Islet of Langerhans (tissue), 1 donor: Measurements from ENCODE around the gene STT3A.

Experiments
- FAIRE-seq: peaks from one replicate; lab custom pipeline; 2011; peaks lifted over from hg19 to GRCh38; lab: Jason Lieb, UNC

STT3A gene

DNA sequence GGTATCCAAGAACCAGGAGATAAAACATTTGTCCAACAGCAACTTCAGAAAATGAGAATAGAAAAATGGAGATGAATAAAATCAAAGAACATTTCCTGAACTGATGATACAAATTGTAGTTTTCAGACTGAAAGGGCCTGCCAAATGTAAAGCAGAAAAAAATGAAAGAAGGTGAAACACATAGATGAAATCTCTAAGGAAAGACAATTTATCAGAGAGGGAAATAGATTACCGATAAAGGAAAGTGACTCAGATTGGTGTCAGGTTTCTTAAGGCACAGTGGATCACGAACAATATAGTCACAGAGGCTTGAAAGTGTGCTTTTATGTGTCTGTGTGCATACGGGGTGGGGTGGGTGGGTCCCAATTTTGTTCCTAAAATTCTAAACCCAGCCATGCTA, 4.1 kb upstream of the STT3A start:
- FAIRE-seq = no peak

DNA sequence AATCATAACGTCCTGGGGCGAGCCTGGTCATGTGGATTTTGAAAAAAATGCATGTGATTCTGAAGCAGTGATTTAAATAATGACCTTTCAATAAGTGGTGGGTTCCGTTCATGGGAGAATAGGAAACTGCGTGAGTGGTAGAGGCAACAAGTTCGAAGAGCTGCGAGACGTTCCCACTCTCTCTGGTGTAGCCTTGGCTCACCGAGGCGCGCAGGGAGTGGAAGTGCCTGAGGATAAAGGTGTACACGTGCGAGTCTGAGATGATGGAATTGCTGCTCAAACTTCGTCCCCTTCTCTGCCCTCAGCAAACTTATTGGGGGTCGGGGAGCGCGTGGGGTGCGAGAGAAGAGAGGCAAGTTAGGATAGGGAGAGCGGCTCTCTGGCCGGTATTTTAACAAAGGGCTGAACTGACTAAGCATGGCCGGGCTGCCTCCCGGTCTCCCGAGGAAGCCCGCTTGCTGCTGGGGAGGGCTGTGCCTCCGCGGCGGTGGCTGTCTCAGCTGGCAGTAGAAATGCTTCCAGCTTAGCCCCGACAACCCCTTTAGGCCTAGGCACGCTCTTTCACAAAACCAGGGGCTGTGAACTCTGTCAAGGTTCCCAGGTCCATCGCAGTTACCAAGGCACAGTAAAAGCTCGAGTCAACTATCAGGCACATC, 875 bp upstream of the STT3A start:
- FAIRE-seq = no peak

DNA sequence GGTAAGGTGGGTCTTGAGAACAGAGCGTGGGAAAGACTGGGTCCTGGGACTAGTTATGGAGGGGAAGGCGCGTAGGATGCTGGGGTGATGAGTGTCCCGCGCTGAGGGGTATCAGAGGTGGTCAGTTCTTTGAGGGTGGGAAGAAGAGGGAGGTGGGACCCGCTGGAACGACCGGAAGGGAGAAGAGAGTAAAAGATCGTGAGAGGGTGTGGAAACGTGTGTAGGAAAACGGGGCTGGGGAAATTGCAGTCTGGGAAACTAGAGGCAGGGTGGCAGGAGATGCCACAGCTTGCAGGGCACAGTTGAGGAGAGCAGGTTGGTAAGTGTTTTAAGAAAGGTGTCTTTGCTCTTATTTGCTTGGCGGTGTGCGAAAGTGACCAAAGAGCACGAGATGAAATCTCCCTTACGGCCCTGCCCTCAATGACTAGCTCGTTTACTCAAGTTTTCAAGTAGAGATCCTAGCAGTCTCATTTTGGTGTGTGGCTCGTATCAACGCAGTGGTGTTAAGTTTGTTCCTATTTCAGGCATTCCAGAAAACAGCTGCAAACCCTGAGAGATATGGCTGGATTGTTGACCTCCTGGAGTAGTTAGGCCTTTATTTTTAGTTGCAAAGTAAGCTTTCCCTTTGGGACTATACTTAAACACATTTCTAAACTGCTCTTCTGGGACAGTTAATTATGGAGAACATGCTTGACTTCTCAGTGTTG, 615 bp downstream of the STT3A start:
- FAIRE-seq = no peak

DNA sequence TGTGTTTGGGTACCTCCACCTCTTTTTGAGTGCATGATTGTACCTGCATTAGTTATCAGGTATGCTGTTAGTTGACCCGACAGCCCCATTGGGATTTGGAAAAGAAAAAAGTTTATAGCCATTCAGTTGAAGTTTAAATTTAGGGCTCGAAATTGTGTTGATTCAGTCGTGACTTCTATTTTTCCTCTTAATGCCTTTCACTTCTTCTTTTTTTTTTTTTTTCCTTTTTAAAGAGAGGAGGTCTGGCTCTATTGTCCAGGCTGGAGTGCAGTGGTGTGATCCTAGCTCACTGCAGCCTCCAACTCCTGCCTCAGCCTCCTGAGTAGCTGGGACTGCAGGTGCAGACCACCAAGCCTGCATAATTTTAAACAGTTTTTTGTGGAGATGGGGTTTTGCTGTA, 2.3 kb downstream of the STT3A start:
- no peak for FAIRE-seq

DNA sequence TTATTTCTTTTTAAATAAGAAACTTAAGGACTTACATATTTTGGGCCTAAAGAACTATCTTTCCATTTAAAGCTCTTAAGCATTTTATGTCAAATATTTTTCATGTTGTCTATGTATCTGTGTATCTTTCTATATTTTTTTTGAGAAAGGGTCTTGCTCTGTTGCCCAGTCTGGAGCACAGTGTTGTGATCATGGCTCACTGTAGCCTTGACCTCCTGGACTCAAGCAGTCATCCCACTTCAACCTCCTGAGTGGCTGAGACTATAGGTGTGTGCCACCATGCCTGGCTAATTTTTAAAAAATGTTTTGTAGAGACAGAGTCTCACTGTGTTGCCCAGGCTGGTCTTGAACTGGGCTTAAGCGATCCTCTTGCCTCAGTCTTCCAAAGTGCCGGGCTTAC, 8.0 kb downstream of the STT3A start:
- no peak for FAIRE-seq

DNA sequence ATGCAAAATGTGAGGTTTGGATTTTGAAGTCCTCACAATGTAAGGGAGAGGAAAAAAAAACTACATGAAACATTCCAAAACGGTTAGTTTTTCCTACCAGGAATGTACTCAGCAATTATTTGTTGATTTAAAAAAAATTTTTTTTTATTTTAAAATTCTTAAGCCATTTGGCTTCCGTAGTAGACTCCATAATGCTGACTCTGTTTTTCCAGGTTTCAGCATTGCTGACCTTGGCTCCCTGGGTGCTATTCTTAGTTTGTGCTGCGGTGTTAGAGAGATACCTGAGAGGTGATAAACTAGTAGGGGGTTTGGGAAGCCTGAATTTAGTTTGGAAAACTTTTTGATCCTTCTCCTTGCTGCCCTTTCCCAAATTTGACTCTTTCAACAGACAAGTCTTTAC, 10.6 kb downstream of the STT3A start:
- no peak for FAIRE-seq

DNA sequence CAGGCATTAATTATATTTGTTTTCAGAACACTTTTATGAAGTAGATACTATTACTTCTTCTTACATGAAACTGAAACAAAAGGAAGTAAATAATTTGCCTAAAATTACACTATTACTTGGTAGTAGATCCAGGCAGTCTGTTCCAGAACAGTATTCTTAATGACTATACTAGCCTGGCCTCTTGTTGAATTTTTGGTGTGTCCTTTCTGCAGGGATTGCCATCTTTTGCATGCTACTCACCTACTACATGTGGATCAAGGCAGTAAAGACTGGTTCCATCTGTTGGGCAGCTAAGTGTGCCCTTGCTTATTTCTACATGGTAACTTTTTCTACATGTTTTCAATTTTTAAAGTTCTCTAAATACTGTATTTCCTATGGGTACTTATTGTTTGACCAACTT, 12.8 kb downstream of the STT3A start:
- FAIRE-seq = no peak

DNA sequence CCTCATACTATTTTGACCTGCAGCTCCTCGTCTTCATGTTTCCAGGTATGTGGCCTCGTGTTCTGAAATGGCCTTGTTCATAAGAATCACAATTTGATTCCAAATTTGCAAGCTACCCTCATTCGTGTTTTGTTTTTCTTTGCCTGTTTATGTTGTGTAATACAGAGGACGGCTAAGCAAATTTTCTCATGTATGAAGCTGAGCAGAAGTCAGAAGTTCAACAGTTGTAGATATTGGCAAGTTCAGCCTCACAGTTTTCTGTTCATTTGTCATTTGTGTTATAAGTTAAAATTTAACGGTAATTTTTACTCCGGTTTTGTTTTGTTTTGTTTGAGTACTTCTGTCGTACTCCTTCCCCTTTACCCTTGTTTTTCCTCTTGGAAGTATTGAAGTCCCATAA, 16.9 kb downstream of the STT3A start:
- FAIRE-seq = no peak

DNA sequence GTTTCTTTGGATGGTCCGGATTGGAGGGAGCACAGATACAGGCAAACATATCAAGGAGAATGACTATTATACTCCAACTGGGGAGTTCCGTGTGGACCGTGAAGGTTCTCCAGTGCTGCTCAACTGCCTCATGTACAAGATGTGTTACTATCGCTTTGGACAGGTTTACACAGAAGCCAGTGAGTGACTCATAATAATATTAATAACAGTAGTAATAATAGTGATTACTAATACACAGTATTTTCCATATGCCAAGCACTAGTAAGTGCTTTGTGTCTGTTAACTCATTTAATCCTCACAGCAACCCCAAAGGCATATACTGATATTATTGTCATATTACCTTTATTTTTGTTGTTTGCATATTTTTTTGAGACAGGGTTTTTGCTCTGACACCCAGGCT, 25.7 kb downstream of the STT3A start:
- no peak for FAIRE-seq

DNA sequence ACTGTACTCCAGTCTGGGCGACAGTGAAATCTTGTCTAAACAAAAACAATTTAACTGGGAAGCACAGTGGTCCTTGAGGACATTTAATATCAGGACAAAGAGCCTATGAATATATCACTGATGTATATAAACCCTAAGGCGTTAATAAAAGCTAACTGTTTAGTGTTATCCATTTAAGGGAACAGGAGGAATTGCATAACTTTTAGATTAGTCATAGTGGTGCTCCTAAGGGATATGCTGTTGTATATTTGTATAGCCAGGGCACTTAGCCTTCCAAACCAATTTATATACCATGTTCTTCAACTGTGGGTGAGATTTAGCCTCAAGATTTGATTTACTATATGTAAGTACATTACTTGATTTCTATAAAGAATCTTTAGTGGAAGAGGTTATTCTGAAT, 29.3 kb downstream of the STT3A start:
- no peak for FAIRE-seq

DNA sequence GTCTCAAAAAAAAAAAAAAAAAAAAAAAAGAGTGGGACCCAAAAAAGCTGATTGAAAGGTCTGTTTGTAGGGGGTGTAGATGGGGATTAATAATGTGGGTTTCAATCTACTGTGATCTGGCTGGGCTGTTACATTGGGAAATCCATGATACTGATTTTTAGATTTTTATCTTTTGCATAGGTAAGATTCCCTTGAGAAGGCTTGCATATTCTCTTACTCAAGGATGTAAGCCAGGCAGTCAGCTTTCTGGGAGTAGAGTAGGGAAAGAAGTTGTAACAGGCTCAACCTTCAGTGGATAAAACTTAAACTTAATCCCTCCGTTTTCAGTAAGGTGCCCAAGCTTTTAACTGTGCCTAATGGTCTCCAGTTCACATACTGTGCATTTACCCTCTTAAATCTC, 30.4 kb downstream of the STT3A start:
- FAIRE-seq = no peak

DNA sequence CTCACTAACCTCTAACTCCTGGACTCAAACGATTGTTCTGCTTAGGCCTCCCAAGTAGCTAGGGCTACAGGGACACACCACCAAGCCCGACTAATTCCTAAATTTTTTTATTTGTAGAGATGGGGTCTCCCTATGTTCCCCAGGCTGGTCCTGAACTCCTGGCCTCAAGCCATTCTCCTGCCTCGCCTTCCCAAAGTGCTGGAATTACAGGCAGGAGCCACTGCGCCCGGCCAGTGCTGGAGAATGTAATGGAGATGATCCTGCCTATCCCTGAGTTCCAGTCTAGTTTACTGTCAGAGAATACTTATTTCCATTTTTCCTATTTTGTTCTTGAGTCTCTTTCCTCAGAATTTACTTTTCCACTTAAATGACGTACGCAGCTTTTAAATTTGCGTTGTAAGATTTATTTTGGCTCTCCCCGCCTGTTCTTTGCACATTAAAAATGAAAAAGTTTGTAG, 32.1 kb downstream of the STT3A start, which contains the start of gene CHEK1:
TSS of gene CHEK1 (plus strand) at position 408 of the 458 bp plus-strand sequence. CDS start 1,606 bp downstream, outside the sequence.
- FAIRE-seq = no peak

DNA sequence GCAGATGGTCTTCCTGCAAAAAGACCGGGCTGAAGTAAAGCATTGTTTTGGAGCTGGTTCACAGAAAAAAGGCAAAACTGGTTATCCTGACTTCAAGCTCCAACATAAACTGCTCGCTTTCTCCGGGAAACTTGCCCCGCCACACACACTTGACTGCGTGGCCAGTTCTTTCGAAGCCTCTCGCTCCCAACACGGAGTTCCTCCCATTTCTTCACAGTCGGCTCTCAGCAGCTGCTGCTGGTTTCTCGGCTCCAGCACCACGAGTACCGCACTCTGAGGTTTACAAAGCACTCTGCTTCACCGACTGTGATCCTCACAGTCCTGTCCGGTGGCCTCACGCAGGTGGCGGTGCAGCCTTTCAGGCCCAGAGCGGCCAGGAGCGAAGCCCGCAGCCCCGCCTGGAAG, 32.6 kb downstream of the STT3A start:
- no peak for FAIRE-seq

DNA sequence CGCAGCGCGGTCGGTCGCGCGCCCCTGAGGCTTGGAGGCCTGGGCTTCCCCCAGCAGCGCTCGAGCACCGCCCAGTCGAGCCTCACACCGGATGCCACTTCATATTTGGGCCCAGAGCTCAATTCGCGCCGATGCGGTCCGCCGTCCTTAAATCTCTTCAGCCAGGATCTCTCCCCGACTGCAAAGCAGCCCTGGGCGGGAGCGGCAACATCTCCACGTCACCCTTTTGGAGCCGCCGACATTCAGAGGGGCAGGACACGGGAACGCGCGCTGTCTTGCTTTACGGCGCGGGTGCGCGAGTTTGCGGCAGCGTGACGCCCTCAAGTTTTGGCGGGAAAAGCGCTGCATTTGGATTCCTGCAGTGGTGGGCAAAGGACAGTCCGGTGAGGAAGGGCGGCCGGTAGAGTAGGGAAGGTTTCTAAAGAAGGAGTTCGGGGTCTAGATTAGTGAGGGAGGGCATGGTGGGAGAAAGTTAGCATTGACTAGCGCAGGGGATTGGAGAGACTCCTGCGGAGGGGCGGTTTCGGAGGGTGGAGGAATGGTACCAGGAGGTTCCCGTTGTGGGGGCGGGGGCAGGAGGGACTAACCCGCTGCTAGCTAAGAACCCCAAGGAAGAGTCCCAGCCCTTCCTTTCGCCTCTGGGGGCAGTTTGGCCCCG, 33.1 kb downstream of the STT3A start:
- FAIRE-seq = no peak

DNA sequence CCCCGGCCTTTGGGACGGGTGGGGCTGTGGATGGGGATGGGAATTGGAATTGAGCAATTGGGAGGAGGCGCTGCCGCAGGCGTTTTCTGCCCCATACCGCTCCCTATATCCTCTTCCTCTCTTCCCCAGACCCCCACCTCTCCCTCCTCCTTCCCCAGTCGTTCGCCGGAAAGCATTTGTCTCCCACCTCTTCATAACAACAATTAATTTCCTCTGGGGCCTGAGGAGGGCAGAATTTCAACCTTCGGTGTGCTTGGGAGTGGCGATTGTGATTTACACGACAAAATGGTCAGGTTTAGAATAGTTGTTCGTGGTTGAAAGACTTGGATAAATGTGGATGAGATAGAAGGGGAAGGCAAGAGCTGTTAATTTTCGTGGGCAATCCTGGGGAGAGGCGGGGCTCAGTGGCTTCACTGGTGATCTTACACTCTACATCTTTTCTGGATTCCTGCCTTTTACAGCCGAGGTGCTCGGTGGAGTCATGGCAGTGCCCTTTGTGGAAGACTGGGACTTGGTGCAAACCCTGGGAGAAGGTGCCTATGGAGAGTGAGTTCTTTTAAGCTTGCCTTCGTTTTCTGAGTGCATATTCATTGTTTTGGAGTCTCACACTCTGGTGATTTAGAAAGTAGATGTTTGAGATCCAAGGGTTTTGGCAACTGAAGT, 33.8 kb downstream of the STT3A start:
- no peak for FAIRE-seq

DNA sequence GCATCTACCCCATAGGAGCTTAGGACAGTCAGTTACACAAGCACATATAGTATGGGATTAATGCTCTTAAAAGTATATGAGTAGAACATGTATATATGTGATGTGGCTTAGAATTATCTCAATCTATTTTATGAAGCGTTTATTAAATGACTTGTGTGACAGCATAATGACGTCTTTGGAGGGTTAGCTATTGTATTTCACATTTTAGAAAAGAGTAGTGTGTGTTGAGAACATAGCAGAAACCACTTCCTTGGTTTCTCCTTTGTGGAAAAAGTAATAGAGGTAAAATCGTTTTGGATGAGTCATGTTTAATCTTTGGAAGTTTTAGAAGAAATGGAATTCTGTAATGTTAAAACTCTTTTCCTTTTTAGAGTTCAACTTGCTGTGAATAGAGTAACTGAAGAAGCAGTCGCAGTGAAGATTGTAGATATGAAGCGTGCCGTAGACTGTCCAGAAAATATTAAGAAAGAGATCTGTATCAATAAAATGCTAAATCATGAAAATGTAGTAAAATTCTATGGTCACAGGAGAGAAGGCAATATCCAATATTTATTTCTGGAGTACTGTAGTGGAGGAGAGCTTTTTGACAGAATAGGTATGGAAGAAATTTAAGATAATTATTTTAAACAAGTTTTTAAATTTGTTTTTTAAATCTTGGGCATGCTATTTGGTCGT, 34.7 kb downstream of the STT3A start:
- FAIRE-seq = no peak

DNA sequence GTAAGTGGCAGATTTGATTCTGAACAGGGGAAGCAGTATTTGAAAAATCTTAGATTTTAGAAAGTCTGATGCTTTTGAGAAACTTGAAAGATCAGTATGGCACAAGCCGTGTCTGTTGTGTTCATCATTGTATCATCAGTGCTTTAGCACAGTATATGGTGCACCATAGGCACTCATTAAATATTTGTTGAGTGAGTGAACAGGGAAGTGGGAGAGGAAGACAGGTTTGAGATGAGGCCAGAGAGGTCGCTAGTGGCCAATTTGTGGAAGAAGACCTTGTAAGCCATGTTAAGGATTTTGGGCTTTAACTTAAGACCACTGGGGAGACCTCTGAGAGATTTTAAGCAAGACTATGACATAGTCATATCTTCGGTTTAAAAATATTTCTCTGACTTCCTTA, 45.2 kb downstream of the STT3A start:
- no peak for FAIRE-seq

DNA sequence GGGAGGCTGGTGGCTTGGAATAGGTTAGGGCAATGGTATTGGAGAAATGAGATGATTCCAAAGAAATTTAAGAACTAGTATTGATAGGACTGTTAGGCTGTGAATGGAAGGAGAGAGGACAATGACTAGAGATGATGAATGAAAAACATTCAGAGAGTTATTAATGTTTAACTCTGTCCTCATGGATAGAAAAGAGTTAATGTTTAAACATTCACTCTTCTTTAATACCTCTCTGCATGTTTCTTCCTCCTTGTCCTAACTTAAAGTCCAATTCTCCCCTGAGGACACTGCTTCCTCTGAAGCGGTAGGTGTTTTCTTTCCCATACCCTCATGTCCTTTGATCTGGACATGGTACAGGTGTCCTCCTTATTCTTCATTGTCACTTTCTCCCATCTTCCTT, 45.7 kb downstream of the STT3A start:
- FAIRE-seq = no peak

DNA sequence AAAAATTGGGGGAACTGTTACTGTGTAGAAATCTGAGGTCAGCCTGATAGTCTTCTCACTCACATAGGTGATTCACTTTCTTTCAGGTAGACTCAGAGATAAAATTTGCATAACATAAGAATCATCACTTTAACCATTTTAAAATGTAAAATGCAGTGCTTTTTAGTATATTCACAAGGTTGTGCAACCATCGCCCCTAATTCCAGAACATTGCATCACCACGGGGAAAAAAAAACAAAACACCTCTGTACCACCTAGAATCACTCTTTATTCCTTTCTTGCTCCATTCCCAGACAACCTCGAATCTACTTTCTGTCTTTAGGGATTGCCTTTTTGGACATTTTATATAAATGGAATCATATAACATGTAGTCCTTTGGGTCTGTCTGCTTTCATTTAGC, 53.2 kb downstream of the STT3A start:
- FAIRE-seq = no peak

DNA sequence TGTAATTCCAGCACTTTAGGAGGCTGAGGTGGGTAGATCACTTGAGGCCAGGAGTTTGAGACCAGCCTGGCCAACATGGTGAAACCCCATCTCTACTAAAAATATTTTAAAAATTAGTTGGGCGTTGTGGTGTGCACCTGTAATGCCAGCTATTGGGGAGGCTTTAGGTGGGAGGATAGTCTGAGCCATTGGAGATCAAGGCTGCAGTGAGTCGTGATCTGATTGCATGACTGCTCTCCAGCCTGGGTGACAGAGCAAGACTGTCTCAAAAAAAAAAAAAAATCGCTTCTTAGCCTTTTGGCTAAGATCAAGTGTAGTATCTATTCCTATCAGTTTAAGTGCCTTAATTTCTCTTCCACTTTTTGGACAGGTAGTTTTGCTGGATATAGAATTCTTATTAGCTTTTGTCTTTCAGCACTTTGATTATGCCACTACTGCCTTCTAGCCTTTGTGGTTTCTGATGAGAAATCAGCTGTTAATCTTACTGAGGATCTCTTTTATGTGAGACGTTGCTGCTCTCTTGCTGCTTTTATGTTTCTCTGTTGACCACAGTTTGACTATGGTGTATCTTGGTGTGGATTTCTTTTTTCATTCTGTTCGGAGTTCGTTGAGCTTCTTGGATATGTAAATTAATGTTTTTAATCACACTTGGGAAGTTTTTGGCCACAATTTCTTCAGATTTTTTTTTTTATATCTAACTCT, 57.0 kb downstream of the STT3A start:
- no peak for FAIRE-seq

DNA sequence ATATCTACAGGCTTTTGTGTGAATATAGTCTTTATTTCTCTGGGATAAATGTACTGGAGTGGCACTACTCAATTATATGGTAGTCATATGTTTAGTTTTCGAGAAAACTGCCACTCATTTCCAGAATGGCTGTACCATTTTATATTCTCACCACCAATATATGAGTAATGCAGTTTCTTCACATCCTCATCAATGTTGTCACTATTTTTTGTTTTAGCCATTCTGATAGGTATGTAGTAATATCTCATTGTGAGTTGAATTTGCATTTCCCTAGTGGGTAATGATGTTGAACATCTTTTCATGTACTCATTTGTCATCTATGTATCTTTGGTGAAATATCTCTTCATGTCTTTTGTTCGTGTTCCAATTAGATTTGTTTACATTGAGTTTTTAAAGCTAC, 70.0 kb downstream of the STT3A start:
- FAIRE-seq = no peak

DNA sequence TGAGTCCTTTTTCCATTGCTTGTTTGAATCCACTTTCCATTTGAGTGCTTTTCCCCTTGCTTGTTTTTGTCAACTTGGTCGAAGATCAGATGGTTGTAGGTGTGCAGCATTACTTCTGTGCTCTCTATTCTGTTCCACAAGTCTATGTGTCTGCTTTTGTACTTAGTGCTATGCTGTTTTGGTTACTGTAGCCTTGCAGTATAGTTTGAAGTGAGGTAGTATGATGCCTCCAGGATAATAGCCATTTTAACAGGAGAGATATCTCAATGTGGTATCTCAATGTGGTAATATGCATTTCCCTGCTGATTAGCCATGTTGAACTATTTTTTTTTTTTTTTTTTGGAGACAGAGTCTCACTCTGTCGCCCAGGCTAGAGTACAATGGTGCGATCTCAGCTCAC, 71.3 kb downstream of the STT3A start:
- no peak for FAIRE-seq
